ENCODE data around the gene ATF7.

GRCh38 chr12:53631721-53632120 lies 5.5 kb upstream of the ATF7 start:
- TF ChIP-seq POLR2AphosphoS5 (IDR thresholded peaks at IDR 0.05; ENCODE audit: borderline replicate concordance, low read depth, low read length), result no peak
- TF ChIP-seq EZH2 (IDR thresholded peaks at IDR 0.05), result no peak
